Left renal pelvis (tissue), 4 donors: ENCODE measurements around the gene C11orf42. TPM values are rescaled to one million over a fixed set of nuclear protein-coding genes. Genes with fewer than 3 reads are reported as not detected.
"Not testable (repeated sequence)": the region's sequence is repeated elsewhere in the genome, so short reads cannot be mapped to it uniquely, and the experiment has no call there.

Experiments used
- DNase-seq, 4 donors: peaks; one replicate each; pipeline ENCODE4 v3.0.0-alpha.2; 2013; ENCODE audit warnings: low read depth in 4 of 4, low spot score in 3 of 4
- polyA plus RNA-seq, 4 donors: library from polyadenylated mRNA; unstranded; fragments of 120-200 nt; gene quantifications; one replicate each; pipeline ENCODE4 v1.2.1, GENCODE V29; 2013; ENCODE audit not compliant: insufficient read length in 4 of 4

The C11orf42 gene
- polyA plus RNA-seq, 4 donors: 0.23 to 2.3 (median 0.98) TPM

GRCh38 chr11:6219359-6219758, 14.0 kb downstream of the C11orf42 start:
- no peak for DNase-seq

- DNase-seq: no peak
These were observed 18.5 kb downstream of the C11orf42 start for GRCh38 chr11:6223854-6224253.

DNA sequence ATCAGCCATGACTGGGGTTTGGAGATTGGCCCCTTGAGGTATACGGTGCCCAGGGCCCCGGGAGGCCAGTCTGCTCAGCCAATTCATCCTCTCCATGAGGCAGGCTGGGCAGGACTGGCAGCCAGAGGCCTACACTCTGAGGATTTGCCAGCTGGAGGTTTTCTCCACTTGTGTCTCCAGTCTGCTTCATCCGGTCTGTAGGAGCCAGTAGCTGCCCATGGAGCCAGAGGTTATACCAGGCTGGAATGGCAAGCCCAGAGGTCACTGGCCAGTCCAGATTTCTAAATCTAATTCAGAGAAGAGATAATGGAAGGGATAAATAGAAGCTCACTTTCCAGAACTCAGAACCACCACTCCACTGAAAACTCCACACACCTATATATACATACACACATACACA, 19.1 kb downstream of the C11orf42 start:
- DNase-seq: no peak

DNA sequence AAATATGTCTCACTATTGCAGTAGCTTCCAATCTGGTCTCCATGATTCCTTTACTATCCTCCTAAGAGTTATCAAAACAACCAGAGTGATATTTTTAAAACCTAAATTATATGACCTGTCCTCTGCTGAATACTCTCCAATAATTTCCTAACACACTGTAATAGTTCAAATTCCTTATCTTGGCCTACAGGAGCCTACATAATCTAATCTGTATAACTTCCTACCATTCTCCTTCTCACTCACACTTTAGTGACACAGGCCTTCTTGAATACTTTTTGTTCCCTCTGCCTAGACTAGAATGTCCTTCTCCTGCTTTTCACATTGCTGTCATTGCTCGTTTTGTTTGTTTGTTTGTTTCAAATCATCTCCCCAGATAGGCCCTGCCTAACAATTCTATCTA, 19.7 kb downstream of the C11orf42 start:
- no peak for DNase-seq

GRCh38 chr11:6225896-6226295, 20.5 kb downstream of the C11orf42 start:
- no peak for DNase-seq

DNA sequence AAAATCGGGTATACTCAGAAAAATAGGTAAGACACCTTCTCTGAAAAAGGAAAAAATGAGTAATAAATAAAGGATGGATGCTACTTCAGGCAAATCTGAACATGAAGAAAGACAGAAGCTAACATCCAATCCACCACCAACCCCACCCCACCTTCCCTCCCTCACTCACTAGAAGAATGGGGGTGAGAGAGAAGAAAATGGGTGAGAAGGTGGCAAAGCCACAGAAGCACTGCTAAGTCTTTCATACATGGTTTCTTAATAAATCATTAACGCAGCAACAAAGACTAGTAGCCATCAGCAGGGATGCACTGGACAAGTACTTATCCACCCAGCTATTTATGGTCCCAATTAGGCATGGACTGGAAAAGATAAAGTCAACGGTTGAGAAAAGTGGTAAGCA, 23.2 kb downstream of the C11orf42 start:
- no peak for DNase-seq

DNA sequence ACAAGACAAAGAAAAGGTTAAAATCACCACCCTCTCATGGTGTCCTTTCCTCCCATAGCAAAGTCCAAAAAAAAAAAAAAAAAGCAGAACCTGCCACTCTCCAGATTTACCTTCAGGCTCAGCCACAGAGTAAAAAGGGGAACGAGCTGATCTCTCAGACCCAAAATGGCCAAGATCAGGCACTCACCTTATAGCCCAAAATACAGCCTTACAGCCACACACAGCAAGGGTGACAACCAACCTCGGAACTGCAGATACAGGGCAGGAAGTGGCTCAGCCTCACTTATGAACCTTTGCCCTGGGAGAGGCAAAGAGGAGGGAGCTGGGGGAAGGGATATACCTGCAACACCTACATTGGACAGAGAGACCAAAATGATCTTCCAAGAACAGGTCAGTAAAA, 24.6 kb downstream of the C11orf42 start:
- DNase-seq: no peak

- DNase-seq: no peak
These were observed 27.5 kb downstream of the C11orf42 start for GRCh38 chr11:6232899-6233298.

GRCh38 chr11:6233984-6234386, 28.6 kb downstream of the C11orf42 start:
- no peak for DNase-seq

- DNase-seq: peak; percentile 98 to 100 (median 98)
These were observed 29.2 kb downstream of the C11orf42 start, which contains the start of gene FHIP1B for GRCh38 chr11:6234387-6235107. Gene FHIP1B, minus strand, starts transcription at chr11:6234636. Its CDS starts 10,120 bp downstream, at chr11:6224516.

GRCh38 chr11:6237266-6237665, 31.9 kb downstream of the C11orf42 start:
- DNase-seq: no peak

DNA sequence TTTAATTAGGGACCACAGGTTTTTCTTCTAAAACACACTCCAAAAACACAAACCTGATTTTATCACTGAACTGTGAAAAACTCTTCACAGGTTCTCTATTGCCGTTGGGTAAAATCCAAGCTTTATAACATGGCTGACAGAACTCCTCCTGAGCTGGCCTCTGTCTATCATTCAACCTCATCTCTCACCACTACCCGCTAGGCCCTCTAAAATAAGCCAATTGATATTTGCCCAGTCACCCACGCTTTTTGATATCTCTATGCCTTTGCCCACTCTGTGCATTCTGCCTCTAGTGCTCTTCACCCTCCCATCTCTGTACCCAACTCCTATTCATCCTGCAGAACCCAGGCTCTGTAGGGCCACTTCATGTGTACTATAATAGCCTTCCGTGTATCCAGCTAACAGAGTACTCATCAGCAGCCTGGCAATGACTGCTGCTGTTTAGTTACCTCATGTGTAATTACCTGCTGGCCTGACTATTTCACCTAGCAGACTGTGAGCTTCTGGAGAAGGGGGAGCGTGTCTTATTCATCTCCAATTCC, 32.5 kb downstream of the C11orf42 start:
- no peak for DNase-seq

GRCh38 chr11:6238902-6239301, 33.5 kb downstream of the C11orf42 start, which contains the start of gene CNGA4:
Gene CNGA4, plus strand, starts transcription at chr11:6239089. Its CDS starts 118 bp downstream, at chr11:6239207.
- no peak for DNase-seq

DNA sequence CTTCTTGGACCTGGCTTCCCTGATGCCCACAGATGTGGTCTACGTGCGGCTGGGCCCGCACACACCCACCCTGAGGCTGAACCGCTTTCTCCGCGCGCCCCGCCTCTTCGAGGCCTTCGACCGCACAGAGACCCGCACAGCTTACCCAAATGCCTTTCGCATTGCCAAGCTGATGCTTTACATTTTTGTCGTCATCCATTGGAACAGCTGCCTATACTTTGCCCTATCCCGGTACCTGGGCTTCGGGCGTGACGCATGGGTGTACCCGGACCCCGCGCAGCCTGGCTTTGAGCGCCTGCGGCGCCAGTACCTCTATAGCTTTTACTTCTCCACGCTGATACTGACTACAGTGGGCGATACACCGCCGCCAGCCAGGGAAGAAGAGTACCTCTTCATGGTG, 34.8 kb downstream of the C11orf42 start:
- DNase-seq: no peak

DNA sequence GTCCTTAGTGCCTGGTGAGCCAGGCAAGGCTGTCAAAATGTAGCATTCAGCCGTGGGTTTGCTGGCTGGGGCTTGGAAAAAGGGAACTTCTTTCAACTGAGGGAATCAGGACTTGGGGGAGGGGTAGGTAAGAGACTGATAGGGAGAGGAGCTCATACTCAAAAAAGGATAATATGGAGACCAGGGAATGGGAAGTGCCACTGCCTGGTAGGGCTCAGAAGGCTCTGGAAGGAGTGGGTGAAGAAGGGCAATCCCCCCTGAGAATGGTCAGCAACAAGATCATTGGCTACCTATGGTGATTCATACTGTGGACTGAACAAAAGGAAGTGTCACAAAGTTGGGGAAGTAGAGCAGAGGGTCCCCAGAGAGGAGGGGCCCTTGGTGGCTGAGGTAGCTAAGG, 35.4 kb downstream of the C11orf42 start:
- no peak for DNase-seq

DNA sequence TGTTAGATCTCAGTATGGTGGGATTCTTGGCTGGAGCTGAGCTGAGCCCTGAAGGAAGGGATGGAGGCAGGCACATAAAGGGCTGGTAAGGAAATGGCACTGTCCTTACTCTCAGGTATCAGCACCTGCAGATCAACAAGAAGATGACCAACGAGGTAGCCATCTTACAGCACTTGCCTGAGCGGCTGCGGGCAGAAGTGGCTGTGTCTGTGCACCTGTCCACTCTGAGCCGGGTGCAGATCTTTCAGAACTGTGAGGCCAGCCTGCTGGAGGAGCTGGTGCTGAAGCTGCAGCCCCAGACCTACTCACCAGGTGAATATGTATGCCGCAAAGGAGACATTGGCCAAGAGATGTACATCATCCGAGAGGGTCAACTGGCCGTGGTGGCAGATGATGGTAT, 36.0 kb downstream of the C11orf42 start:
- DNase-seq: no peak

DNA sequence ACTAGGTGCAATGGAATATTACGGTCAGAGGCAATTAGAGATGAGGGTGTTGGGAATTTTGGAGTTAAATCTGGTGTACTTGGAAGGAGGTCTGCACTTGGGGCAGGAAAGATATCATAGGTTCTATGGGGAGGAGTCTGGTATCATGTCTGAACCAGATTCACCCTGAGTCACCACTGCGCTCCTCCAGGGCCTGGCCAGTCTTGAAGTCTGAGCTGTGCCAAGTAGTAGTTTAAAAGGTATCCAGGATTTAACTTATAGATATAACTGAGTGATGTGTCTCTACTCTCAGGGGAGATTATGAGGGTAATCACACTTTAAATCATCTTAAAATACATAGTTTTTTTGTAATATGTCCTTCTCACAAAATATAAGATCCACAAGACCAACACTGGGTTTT, 40.2 kb downstream of the C11orf42 start:
- no peak for DNase-seq

DNA sequence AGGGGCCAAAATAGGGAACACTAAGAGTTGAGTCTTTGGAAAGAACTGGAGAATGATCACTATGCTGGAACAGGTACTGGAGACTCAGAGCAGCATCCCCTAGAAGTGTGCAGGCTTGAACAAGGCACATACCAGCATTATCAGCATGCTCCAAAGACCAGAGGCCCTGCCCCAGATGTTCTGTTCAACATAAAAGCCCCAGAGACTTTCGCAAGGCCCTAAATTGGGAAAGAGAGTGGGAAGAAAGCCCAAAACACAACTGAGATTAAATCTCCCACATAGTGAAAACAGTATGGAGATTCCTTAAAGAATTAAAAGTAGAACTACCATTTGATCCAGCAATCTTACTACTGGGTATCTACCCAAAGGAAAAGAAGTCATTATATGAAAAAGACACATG, 42.9 kb downstream of the C11orf42 start:
- DNase-seq: no peak

DNA sequence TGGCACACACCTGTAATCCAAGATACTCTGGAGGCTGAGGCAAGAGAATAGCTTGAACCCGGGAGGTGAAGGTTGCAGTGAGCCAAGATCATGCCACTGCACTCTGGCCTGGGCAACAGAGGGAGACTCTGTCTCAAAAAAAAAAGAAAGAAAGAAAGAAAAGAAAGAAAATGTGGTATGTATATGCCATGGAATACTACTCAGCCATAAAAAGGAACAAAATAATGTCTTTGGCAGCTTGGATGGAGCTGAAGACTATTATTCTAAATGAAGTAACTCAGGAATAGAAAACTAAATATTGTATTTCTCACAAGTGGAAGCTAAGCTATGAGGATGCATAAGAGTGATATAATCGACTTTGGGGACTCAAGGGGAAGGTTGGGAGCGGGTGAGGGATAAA, 43.5 kb downstream of the C11orf42 start:
- DNase-seq: not testable (repeated sequence)

- no peak for DNase-seq
These were observed 44.6 kb downstream of the C11orf42 start for GRCh38 chr11:6249770-6250555.

DNA sequence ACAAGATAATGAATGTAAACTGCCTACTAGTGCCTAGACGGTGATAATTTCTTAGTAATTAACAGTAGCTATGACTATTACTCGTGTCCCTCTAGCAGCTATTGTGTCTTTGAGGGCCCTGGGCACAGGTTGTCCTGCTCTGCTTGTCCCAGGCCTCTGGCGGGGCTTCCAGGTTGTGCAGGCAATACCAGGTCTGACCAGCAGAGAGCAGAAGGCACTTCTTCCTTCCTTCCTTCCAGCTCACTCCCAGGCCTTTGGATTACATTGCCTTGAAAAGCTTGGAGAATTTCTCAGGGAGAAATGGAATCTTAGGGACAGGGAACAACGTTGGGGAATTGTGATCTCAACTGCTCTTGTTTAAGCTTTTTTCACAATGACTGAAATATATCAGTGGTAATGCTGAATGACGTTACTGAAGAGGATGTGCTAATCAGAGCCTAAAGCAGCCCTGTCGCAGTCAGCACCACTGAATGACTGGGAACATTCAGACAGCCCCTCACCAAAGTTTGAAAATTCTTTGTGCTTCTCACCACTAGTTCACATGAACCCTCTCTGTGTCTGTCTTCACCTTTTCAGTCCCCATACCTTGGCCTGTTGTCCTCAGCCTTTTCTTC, 45.9 kb downstream of the C11orf42 start:
- DNase-seq: peak in 2 of 4 donors; percentile 52 to 59
